Stomach smooth muscle (tissue), 2 donors: ENCODE measurements around the gene ATF7.
"Not testable (repeated sequence)": the region's sequence is repeated elsewhere in the genome, so short reads cannot be mapped to it uniquely, and the experiment has no call there.

Experiments used
- H3K27ac ChIP-seq: one replicate; pipeline ENCODE4 v1.7.0; 2013; ENCODE audit warnings: mild to moderate bottlenecking, low read length, inconsistent platforms
- H3K27me3 ChIP-seq, 2 donors: one replicate each; pipeline ENCODE4 v1.7.0; 2013; ENCODE audit warnings: low read length in 2 of 2; ENCODE audit not compliant: insufficient read depth in 2 of 2, control insufficient read depth in 1 of 2
- H3K36me3 ChIP-seq, 2 donors: one replicate each; pipeline ENCODE4 v1.7.0; 2013; ENCODE audit warnings: low read length in 2 of 2; ENCODE audit not compliant: control insufficient read depth in 2 of 2, insufficient read depth in 2 of 2
- H3K4me1 ChIP-seq: one replicate; pipeline ENCODE4 v1.7.0; 2013; ENCODE audit warnings: low read length; ENCODE audit not compliant: control insufficient read depth, insufficient read depth
- H3K4me3 ChIP-seq, 2 donors: one replicate each; pipeline ENCODE4 v1.7.0; 2013; ENCODE audit warnings: low read length in 2 of 2
- H3K9ac ChIP-seq, 2 donors: one replicate each; pipeline ENCODE4 v1.7.0; 2013; ENCODE audit warnings: low read length in 2 of 2, mild to moderate bottlenecking in 1 of 2
- H3K9me3 ChIP-seq, 2 donors: one replicate each; pipeline ENCODE4 v1.7.0; 2013; ENCODE audit warnings: low read length in 2 of 2; ENCODE audit not compliant: control insufficient read depth in 2 of 2
- donor health status: healthy.
- donor health status: Pancreatic carcinoma.

Gene ATF7

DNA sequence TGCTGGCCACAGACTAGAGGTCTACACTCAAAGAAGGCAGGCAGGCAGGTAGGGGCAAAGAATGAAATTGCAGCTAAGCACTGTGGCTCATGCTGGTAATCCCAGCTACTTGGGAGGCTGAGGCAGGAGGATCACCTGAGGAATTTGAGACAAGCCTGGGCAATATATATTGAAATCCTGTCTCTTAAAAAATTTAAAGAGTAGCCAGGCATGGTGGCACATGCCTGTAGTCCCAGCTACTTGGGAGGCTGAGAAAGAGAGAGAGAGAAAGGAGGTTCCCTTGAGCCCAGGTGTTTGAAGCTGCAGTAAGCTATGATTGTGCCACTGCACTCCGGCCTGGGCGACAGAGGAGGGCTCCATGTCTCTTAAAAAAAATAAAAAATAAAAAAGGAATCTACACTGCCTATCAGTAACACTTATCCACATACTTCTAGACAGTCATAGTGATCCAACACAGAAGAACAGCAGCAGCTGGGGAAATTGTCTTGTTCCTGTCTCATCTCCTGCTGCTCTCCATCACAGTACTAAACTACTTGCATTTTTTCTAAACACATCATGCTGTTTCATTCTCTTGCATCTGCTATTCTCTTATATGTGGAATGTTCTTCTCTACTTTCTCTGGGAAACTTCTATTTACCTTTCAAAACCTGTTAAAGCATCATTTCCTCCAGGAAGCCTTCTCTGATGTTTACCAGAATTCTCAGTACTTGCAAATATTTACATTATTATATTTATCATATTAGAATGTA, 57.2 kb downstream of the ATF7 start:
- no peak overlapping the region for H3K9ac ChIP-seq
- no peak overlapping the region for H3K4me3 ChIP-seq
- no peaks in the 10 kb centered on the region for H3K27me3 ChIP-seq
- no peak overlapping the region for H3K27ac ChIP-seq
- no peaks in the 10 kb centered on the region for H3K9me3 ChIP-seq
- peaks cover 2% of the 10 kb centered on the region for H3K4me1 ChIP-seq
- no peaks in the 10 kb centered on the region for H3K36me3 ChIP-seq

DNA sequence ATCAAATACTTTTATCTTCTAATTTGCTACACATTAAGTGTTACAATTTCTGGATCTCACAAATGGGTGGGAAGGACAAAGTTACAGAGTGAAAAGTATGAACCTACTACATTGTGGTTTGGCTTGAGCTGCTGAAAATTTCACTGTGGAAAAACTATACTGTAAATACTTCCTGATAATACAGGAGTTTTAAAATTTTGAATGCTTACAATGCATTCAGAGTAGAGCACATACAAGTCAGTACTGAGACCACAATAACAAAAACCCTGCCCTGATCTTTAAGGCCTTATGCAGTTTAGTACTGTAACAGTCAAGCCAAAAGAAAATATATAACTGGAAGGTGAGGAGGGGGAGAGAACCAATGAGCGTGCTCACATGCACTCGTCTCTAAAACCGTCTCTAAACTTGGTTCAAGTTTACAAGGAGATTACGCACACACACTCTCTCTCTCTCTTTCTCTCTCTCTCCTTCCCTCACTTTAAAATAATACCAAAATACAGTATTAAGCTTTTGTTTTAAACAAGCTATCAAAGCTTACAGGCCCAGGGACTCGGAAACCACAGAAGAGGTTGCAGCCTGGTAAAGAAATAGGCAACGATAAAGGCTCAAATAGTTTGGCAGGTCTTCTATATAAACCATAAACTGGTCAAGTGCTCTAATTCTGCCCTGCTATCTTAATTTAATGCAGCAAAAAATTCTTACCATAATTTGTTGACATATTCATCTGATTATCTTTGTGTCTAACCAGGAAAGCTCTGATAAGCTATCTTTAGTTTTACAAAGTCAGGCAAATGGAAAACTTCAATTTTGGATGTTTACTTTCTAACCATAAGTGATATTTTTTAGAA, 58.0 kb downstream of the ATF7 start:
- Histone ChIP-seq H3K4me1 (peaks cover 2% of the 10 kb centered on the region), H3K27ac (peak overlapping the region; percentile 1), H3K4me3 (no peak overlapping the region), H3K36me3 (no peaks in the 10 kb centered on the region), H3K9ac (no peak overlapping the region), H3K9me3 (no peaks in the 10 kb centered on the region), H3K27me3 (no peaks in the 10 kb centered on the region)

DNA sequence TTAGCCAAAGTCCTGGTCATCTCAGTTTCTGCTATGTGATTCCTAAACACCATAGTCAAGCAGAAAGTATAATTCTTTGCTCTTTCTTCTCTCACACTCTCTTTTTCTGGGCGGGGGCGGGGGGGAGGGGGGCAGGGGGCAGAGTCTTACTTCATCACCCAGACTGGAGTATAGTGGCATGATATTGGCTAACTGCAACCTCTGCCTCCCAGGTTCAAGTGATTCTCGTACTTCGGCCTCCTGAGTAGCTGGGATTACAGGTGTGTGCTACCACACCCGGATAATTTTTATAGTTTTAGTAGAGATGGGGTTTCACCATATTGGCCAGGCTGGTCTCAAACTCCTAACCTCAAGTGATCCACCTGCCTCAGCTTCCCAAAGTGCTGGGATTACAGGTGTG, 60.8 kb downstream of the ATF7 start:
- H3K27ac ChIP-seq, H3K9ac ChIP-seq, H3K4me1 ChIP-seq, H3K36me3 ChIP-seq, H3K27me3 ChIP-seq, H3K4me3 ChIP-seq, H3K9me3 ChIP-seq: not testable (repeated sequence)

DNA sequence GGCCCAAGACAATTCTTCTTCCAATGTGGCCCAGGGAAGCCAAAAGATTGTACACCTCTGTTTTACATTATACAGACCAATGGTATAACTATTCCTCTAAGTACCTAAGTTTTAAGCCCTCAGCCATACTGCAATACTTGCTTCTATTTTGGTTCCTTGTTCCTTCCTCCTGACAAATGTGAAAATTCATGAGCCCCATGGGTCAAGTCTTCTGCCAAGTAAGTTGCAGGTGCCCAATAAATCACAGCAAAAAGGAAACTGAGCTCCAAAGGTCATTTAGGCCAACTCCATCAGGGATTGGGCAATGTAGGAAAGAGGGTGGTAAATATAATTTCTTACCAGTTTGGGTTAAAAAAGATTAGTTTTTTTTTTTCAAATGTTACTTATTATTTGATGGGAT, 61.2 kb downstream of the ATF7 start:
- Histone ChIP-seq H3K36me3 (no peaks in the 10 kb centered on the region), H3K9ac (no peak overlapping the region), H3K27me3 (no peaks in the 10 kb centered on the region), H3K27ac (no peak overlapping the region), H3K4me1 (peaks cover 4% of the 10 kb centered on the region), H3K9me3 (no peaks in the 10 kb centered on the region), H3K4me3 (no peak overlapping the region)

DNA sequence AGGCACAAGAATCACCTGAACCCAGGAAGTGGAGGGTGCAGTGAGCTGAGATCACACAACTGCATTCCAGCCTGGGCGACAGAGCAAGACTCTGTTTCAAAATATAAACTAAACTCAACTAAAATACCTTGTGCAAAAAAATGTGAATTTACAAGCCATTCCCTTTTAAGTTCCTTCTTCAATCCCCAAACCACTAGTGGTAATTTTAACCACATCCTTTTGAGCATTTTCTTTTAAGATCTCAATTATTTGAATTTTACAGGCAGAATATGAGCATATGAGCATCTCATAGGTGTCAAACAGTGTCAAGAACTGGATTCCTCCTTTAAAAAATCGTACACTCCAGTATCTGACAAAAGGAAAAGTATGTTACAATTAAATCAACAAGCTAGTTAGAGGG, 61.9 kb downstream of the ATF7 start:
- H3K27ac ChIP-seq: no peak overlapping the region
- no peak overlapping the region for H3K9ac ChIP-seq
- peaks cover 4% of the 10 kb centered on the region for H3K4me1 ChIP-seq
- H3K9me3 ChIP-seq: no peaks in the 10 kb centered on the region
- H3K4me3 ChIP-seq: no peak overlapping the region
- no peaks in the 10 kb centered on the region for H3K36me3 ChIP-seq
- H3K27me3 ChIP-seq: no peaks in the 10 kb centered on the region

DNA sequence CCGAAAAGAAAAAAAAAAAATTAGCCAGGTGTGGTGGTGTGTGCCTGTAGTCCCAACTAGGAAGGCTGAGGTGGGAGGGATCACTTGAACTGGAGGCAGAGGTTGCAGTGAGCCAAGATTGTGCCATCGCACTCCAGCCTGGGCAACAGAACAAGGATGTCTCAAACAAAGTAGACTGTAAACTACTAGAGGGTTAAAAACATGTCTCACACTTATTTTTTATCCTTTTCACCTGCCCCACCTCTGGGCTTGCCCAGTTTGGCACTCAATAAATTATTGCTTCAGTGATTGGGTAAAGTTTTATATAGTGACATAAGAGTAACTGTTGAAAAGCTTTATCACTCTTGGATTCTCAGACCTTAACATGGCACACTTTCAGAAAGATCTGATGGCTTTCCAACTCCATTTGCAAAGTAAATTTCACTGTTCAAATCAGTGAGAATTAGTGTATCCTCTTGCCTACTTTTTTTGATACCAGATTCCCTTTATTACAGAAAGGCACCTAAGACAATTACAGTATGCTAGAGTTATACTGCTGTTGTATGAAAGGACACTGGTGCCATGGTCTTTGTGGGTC, 62.6 kb downstream of the ATF7 start:
- Histone ChIP-seq H3K36me3 (no peaks in the 10 kb centered on the region), H3K9me3 (no peaks in the 10 kb centered on the region), H3K27me3 (no peaks in the 10 kb centered on the region), H3K4me1 (peaks cover 2% of the 10 kb centered on the region), H3K4me3 (no peak overlapping the region), H3K27ac (no peak overlapping the region), H3K9ac (no peak overlapping the region)

- Histone ChIP-seq H3K9me3 (no peaks in the 10 kb centered on the region), H3K4me1 (peaks cover 7% of the 10 kb centered on the region), H3K36me3 (no peaks in the 10 kb centered on the region), H3K27me3 (no peaks in the 10 kb centered on the region), H3K27ac (no peak overlapping the region), H3K9ac (no peak overlapping the region), H3K4me3 (no peak overlapping the region)
Measured at GRCh38 chr12:53561590-53561953, 64.6 kb downstream of the ATF7 start.

DNA sequence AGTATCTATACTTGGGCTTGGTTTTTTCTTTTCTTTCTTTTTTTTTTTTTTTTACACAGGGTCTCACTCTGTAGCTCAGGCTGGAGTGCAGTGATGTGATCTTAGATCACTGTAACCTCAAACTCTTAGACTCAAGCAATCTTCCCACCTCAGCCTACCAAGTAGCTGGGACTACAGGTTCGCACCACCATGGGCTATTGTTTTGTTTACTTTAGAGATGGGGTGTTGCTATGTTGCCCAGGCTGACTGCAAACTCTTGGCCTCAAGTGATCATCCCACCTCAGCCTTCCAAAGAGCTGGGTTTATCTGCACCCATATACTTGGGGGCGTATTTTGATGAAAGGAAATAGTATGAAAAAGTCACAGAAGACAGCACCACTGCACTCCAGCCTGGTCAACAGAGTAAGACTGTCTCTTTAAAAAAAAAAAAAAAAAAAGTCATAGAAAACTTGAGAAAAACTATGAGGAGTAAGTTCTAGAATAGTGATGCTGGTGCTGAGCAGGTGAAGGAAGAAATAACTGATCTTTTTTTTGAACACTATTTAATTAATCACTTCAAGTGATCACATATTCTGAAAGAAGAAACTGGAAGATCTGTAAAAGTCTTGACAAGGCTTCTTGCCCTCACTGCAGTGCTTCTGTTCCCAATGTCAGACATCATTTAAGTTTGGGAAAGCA, 65.1 kb downstream of the ATF7 start:
- H3K9ac ChIP-seq: no peak overlapping the region
- peaks cover 7% of the 10 kb centered on the region for H3K4me1 ChIP-seq
- no peak overlapping the region for H3K4me3 ChIP-seq
- H3K36me3 ChIP-seq: no peaks in the 10 kb centered on the region
- H3K27ac ChIP-seq: no peak overlapping the region
- H3K9me3 ChIP-seq: no peaks in the 10 kb centered on the region
- H3K27me3 ChIP-seq: no peaks in the 10 kb centered on the region

DNA sequence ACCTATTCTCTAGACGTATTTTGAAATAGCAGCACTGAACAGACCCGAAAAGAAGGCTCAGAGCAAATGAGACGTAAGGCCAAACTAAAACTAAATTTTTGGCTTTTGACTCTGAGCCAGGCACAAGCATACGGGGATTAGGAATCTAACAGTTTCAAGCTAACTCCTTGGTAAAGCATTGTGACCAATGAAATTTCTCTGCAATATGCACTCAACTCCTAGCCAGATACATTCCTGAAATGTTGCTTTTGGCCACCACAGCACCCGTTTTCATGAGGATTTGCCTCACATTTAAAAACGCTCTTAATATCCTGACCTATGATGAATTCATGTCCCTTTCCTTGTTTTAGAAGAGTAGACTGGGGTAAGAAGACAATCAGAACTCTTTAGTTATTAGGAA, 65.8 kb downstream of the ATF7 start:
- Histone ChIP-seq H3K4me3 (no peak overlapping the region), H3K27ac (no peak overlapping the region), H3K4me1 (peaks cover 7% of the 10 kb centered on the region)

DNA sequence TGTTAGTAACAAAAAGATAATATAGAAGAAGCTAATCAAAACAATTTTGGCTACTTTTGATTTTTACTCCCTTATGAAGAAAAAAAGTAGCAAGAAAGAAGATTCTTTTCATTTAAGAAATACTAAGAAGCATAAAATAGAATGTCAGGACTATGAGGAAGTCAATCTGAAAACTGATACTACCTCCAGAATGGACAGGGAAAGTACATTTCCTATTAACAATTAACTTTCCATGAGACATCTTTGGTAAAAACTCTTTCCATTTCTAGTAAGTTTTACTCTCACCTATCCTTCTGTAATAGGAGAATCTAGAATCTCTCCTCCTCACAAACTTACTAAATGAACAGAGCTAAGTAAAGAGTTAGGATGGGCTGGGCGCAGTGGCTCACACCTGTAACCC, 67.6 kb downstream of the ATF7 start:
- no peaks in the 10 kb centered on the region for H3K36me3 ChIP-seq
- no peak overlapping the region for H3K9ac ChIP-seq
- H3K4me1 ChIP-seq: peaks cover 7% of the 10 kb centered on the region
- no peaks in the 10 kb centered on the region for H3K27me3 ChIP-seq
- no peak overlapping the region for H3K27ac ChIP-seq
- no peaks in the 10 kb centered on the region for H3K9me3 ChIP-seq
- no peak overlapping the region for H3K4me3 ChIP-seq

More for the DNA sequence above, 65.8 kb downstream of the ATF7 start:
- Histone ChIP-seq H3K9me3 (no peaks in the 10 kb centered on the region), H3K9ac (no peak overlapping the region), H3K27me3 (no peaks in the 10 kb centered on the region), H3K36me3 (no peaks in the 10 kb centered on the region)
